ENCODE results near the gene TBXAS1.

TBXAS1 gene

DNA sequence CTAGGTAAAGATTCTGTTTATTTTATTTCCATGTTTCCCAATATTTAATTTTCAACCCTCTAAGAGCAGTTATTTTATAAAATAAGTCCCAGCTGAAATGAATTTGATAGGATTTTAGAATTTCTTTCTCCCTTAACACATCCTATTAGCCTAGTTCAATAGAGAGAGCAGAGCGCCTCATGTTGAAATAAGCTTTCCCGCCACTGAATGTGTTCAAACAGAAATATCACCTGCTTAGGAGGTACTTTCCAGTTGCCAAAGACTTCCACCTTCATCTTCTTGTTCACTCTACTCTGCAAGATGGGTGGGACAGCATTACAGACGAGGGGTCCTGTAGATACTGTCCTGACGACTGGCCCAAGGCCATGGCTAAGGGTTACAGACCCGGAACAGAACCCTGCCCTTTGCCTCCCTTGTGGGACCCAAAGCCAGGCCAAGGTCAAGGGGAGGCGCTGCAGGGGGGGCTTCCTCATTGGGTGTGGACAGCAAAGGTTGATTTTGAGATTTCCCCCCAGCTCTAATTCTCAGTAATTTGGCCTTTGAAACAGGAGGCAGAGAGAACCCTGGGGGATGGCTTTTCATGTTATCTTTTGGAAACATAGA lies 171.7 kb downstream of the TBXAS1 start:
- no peak for DNase-seq (ENCODE audit: low read depth, low spot score)

DNA sequence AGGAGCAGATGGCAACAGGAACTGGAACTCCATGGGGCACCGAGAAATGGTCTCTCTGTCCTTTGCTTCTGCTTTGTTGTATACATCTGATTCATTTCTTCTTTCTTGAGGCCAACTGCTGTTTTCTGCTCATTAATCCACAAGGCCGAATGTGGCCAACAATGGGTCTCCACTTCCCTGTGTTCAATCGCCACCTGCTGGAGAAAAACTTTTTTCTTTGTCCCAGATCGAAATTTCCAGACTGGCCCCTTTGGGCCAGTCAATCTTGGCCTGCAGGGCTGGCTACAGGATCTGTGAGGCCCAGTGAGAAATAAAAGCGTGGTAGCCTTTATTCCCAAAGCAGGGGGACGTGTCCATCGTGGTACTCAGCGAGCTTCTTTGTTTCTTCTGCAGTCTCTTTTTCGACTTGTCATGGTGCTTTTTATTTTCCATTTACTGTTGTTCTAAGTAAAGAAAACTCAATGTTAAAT lies 174.9 kb downstream of the TBXAS1 start:
- DNase-seq (ENCODE audit: low read depth, low spot score), result no peak

DNA sequence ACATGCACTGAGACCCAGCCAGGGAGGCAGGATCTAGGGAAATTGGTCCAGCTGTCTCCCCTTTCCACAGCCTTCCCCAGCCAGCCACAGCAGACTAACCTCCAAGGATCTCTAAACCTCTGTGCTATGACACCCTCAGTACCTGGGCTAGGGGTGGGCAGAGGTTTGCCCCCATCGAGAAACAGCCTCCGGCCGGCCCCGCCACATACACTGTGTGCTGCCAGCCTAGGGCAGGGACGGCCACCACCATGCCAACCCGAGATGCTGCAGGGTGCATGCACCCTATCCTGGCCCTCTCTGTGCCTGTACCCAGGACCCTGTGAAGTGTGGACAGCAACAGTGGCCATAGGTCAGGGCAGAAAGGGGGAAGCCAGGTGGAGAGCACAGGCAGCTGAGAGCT lies 175.6 kb downstream of the TBXAS1 start:
- DNase-seq (ENCODE audit: low read depth, low spot score), result no peak

DNA sequence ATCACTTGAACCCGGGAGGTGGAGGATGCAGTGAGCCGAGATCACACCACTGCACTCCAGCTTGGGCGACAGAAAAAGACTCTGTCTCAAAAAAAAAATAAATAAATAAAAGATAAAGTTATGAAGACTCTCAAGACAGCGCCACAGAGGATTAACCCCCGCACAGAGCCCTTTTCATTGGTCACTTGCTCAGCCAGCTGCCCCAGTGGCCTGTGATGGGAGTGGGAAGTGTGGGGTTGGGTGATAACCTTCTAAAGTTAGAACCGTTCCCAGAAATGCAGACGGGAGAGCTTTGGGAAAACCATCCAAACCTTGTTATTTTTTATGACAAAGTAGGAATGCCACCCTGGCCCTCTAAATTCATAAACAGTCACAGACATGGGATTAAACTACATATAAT lies 176.3 kb downstream of the TBXAS1 start:
- no peak for DNase-seq (ENCODE audit: low read depth, low spot score)

DNA sequence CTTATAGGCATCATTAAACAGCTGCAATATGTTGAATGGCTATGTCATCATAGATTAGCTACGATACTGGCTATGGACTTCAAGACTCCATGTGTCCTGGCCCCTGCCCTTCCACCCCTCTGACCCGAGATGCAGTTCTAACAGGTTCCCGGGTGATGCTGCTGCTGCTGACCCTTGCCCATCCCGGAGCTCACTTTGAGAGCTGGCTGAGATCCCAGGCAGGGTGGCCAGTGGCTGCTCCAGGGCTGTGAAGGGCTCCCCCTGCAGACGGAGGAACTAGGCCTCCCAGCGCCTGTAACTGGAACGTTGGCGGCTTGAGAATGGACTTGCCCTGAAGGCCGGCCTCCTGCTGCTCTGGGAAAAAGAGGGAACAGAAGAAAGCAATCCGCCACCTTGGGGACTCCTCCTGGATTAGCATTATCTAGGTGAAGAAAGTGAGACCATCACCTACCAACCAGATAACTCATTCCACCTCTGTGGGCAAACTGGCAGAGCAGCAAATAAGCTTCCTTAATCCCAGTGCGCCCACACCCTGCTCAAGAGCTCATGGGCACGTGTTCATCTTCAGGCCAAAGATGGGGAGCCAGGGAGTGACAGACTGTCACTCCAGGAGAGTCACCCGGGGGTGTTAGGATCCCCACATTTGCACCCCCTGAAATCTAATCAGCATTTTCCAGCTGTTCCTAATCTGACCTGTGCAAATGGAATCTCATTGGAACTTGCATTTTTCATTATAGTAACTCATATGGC lies 176.9 kb downstream of the TBXAS1 start:
- no peak for DNase-seq (ENCODE audit: low read depth, low spot score)

DNA sequence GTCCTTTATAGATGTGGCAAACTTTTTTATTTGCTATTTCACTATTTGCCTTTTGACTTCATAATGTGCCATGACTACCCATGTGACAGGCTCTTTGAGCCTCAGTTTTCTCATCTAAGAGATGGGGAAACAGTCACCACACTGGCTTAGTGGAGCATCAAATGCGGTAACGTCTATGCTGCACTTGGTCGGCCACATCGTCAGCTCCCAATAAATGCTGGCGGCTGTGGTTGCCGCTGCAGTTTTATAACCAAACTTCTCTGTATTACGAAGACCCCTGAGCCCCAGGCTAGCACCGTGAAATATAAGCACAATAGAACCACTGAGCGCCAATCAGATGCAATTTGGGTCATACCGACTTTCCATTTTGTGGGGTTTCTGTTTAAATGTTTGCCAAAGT lies 177.5 kb downstream of the TBXAS1 start:
- DNase-seq (ENCODE audit: low read depth, low spot score), result no peak

DNA sequence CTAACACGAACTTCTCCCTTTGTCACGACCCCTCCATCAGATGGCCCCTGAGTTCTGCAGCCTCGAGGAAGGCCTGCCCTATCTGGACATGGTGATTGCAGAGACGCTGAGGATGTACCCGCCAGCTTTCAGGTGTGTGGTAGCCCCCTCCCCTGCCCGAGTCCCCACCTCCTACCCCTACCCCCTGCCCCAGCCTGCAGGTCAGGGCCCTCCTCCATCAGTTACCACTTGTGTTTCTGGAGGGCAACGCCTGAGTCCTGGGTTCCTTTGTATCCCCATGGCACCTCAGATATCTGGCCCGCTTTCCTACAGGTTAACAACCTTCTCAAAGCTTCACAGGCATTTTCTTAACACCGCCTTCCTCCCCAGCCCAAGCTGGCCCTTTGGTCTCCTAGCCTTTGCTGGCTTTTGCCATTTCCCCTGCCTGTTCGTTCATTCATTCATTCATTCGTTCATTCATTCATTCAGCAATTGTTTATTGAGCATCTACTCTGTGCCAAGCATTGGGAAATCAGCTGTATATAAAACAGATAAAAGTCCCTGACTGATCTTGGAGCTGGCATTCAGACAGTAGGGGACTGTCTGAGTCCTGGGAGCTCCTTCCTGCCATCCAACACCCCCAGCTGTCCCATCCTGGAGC lies 178.1 kb downstream of the TBXAS1 start:
- no peak for DNase-seq (ENCODE audit: low read depth, low spot score)

DNA sequence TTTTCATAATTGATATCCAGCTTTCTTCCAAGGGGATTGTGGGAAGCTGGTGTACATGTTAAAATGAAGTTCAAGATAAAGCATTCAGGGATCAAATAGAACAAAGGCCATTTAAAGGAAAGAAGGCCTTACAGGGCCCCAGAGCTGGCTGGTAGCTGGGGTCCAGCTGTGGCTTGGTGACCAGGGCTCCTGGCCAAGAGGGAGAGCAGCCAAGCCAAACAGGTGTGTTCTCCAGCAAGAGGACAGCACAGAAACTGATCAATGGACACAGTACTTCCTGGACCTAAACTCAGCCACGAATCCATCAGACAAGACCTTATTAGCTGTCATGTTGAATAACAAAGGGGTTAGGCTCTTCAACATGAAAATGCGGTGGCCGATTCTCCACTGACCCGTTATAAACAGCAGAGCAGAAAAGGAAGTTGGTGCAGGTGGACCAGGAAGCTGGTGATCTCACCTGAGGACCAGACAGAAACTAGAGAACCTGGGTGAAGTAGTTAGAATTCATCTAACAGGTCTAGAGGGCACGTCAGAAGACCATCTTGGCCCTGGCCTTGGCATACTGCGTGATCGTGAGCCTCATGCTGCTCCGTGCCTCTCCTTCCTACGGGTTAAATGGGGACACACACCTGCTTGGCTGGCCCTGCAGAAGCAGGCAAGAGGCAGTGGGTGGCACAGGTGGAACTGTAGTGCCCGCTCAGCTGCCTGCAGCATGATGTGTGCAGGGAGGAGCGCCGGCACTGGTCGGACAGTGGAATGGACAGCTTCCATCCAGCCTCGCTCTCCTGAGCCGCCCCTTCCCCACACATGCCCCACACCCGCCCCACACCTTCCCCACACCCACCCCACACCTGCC lies 179.9 kb downstream of the TBXAS1 start:
- no peak for DNase-seq (ENCODE audit: low read depth, low spot score)

DNA sequence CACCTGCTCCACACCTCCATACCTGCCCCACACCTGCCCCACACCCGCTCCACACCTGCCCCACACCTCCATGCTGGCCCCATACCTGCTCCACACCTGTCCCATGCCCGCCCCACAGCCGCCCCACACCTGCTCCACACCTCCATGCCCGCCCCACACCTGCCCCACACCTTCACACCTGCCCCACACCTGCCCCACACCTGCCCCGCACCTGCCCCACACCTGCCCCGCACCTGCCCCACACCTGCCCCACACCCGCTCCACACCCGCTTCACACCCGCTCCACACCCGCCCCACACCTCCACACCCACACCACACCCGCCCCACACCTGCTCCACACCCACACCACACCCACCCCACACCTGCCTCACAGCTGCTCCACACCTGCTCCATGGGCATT lies 180.7 kb downstream of the TBXAS1 start:
- no peak for DNase-seq (ENCODE audit: low read depth, low spot score)

DNA sequence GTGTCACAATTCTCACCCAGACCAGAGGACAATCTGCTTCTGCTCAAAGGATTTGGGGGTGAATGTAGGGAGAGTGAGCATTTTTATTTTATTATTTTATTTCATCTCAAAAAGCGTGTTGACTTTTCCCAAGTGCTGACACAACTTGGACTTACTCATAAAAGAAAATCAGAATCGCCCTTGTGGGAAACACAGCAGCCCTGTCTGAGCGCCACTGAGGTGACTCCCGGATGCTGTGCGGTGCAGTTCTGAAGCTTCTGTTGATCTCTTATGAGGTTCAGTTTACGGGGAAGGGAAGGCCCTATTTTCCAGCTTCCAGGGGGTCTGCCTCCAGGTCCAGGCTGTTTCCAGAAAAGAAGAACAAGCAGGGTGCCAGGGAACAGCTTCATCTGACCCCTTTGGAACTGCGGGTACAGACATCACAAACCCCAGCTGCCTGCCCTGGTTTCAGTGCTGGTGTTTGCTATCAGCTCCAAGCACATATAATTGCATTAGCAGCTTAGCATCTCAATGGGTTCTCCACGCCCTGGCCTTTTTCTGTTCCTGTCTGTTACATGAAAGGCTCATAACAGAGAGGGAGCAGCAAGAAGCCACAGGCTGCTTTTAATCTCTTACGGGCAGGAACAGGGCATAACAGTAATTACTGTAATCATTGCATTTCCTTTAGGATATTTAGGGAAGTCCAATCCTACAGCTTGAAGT lies 181.3 kb downstream of the TBXAS1 start:
- DNase-seq (ENCODE audit: low read depth, low spot score), result no peak

DNA sequence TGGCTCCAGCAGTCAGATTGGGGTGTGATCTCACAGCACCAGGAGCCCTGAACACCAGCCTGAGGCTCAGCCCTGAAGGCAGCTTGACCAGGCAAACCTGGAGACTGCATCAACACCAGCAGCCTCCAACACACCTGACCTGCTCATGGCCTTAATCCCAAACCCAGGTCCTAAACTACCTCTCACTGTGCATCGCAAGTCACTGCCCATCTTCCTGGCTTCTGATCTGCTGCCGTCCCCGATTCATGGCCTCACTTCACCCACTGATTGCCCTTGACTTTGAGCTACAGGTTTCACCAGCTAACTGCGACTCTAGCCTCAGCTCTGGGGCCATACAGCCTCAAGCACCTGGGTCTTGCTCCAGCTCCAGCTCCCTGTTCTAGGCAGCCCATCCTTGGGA lies 184.6 kb downstream of the TBXAS1 start:
- no peak for DNase-seq (ENCODE audit: low read depth, low spot score)

DNA sequence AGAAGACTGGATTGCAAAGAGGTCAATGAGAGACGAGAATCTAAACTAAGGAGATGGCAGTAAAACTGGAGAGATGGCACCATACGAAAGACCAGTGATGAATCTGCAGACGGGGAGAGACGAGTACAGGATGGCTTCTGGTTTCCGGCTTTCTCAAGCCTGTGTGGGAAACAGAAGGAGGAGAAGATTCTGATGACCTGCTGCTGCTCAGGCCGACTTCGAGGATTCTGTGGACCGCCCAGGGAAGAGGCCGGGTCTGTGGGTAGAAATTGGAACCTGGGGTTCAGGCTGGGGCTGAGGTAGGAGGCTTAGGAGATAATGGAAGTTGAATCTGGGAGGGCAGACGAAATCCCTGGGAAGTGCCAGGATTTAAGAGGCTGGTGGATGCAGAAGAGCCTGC lies 185.1 kb downstream of the TBXAS1 start:
- no peak for DNase-seq (ENCODE audit: low read depth, low spot score)

DNA sequence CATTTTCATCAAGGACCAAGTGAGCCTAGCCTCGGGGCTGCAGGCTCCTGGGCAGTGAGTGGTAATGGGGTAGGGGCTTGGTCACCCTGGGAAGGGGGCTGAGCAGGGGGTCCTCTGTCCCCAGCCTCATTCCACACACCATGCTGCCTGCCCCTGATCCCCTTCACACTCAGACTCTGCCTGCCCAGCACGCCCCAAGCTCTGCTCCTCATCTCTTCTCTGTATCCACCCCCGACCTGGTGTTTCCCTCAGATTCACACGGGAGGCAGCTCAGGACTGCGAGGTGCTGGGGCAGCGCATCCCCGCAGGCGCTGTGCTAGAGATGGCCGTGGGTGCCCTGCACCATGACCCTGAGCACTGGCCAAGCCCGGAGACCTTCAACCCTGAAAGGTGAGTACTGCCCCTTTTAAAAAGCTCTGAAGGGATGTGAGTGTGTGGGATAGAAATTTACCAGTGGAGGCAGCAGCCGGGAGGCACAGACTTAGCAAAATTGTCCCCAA lies 186.5 kb downstream of the TBXAS1 start:
- DNase-seq (ENCODE audit: low read depth, low spot score), result no peak

DNA sequence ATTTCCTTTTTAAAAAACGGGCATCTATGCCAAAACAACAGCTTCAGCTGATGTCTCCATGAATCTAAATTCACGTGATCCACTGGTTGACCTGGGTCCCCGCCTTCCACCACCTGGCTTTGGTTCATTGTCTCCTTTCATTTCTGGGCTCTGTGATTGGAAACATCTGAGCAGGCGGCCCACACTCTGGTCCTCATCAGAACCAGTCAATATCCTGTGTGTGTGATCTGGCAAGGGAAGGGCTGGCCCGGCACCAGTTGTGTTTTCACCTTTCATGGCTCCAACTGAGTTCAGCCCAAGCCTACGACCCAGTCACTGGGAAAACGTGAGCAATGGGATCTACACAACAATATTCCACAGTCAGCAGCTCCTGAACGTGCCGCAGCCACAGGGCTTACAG lies 187.5 kb downstream of the TBXAS1 start:
- DNase-seq (ENCODE audit: low read depth, low spot score), result no peak

DNA sequence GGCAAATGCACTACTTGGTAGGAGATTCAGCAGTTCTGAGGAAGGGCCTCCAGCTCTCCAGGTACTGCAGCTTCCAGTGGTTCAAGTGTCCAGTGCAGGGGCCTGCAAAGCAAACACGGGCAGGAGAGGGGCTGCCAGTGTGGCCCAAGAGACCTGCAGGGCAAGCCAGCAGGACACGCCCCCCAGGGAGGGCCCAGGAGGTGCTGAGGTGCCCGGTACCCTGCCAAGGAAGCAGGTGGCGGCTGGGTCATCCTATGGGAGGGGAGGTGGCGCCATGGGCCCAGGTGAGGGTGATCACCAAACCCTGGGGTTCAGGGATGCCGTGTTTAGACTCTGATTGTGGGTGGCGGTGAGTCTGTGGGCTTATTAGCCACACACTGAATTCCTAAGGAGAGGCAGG lies 188.0 kb downstream of the TBXAS1 start:
- DNase-seq (ENCODE audit: low read depth, low spot score), result no peak

DNA sequence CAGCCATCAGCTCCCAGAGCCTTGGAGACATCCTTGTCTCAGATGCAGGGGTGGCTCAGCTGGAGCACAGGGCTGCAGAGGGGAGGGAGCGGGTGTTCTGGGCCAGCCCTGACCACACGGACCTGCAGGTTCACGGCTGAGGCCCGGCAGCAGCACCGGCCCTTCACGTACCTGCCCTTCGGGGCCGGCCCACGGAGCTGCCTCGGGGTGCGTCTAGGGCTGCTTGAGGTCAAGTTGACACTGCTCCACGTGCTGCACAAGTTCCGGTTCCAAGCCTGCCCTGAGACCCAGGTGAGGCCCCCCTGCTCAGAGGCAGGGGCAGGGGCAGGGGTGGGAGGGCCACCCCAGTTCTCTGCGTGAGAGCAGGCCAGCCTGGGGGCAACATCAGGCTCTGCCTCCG lies 188.5 kb downstream of the TBXAS1 start:
- no peak for DNase-seq (ENCODE audit: low read depth, low spot score)

DNA sequence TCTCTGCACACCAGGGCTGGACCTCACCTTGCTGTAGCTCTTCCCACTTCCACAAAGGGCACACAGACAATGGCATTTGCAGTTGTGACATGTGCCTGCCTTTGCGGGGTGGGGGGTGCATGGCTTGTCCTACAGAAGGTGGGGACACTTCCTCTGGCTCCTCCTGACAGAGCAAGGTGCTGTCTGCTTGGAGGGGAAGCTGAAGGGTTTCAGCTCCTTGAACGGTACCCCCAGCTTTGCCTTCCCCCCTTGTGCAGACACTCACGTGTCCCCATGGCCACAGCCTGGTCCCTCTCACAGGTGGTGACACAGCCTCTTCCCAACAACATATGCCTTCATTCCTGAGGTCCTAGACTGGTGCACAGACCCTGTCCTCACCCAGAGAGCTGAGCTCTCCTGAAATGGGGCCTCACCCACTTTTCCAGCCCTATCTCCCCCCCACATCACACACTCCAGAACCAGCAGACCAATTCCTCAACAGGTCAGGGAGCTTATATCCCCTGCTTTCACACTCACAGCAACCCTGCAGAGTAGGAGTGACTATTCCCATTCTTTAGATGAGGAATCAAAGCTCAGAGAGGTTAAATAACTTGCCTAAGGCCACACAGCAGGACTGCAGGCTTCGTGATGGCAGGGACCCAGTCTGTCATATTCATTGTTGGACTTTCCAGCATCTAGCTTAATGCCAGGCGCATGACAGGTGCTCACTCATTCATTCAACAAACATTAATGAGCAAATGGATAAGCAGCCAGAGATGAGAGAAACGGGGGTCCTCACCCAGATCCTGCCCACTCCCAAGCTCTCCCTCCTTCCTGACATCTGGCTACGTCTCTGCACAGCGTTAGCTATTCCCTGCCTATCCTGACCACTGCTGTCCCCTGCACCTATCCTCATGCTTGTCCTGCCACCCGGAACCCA lies 189.3 kb downstream of the TBXAS1 start:
- no peak for DNase-seq (ENCODE audit: low read depth, low spot score)

DNA sequence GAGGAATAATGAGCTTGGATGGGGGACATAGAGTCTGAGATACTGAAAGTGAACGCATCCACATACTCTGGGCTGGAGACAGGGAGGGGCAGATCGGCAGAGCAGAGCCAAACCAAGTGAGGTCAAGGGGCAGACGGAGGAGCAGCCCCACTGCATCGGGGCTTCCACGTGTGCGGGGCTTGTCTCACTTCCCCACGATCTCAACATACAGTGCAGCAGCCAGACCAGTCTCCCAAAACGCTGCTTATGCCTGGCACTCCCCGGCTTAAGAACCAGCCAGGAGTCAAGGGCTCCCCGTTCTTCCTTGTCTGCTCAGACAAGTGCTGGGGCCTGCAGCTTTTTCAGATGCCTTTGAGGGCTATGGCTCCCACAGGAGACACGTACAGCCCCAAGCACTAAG lies 190.1 kb downstream of the TBXAS1 start:
- no peak for DNase-seq (ENCODE audit: low read depth, low spot score)

DNA sequence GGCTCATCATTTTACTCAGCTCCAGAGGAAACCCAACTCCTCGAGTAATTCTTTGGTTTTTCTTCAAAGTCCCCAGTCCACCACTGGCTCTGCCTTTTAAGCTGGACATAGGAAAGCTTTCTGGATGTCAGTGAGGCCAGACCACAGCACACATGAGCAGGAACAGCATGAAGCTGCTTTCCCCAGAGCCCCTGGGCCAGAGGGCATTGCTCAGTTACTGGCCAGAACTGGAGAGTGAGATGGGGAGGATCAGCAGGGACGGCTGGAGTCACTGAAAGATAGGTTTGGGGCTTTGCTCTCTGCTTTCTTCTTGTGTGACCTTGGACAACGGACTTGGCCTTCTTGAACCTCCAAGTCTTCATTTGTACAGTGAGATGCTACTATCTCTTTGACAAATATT lies 190.5 kb downstream of the TBXAS1 start:
- no peak for DNase-seq (ENCODE audit: low read depth, low spot score)

DNA sequence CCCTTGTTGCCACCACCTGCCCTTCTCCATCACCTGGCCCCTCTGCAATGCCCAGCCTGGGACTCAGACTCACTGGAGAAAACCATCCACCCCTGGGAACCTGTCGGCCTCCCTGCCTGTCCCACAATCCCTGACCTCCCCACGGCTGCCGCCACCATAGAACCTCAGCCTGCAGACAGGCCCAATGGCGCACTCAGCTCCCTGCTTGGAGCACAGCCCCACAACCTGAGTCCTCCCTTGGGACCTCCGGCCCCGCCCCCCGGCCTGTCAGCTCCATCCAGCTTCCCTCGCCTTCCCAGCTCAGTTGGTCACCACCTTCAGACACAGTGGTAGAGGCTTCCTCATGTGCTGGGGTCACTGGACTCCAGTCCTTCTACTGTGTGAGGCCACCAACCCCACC lies 192.5 kb downstream of the TBXAS1 start:
- no peak for DNase-seq (ENCODE audit: low read depth, low spot score)
